Activated CD8-positive, alpha-beta memory T cell treated with anti-CD3 and anti-CD28 coated beads, Interleukin-2, amount 50 U/mL, for 48 hours (primary cell): ENCODE data around the gene DAPK1.
"Not testable (repeated sequence)": the region's sequence is repeated elsewhere in the genome, so short reads cannot be mapped to it uniquely, and the experiment has no call there.

Experiments used
- DNase-seq: peaks from one replicate; pipeline ENCODE4 v3.0.0-alpha.2; 2020

Gene DAPK1

GRCh38 chr9:87725356-87725899, 227.8 kb downstream of the DAPK1 start:
- no peak for DNase-seq

GRCh38 chr9:87725900-87726709, 228.4 kb downstream of the DAPK1 start, which contains the start of gene CTSL:
Gene CTSL, plus strand, starts transcription at chr9:87726119. Its CDS starts 1,485 bp downstream, at chr9:87727604.
- DNase-seq: peak; percentile 74

- no peak for DNase-seq
Observed at GRCh38 chr9:87729246-87729645, 231.6 kb downstream of the DAPK1 start.

GRCh38 chr9:87731321-87731720, 233.7 kb downstream of the DAPK1 start:
- DNase-seq: no peak

GRCh38 chr9:87732344-87732743, 234.7 kb downstream of the DAPK1 start:
- DNase-seq: no peak

GRCh38 chr9:87732756-87733155, 235.1 kb downstream of the DAPK1 start:
- DNase-seq: no peak

- no peak for DNase-seq
Observed at GRCh38 chr9:87733273-87734052, 235.8 kb downstream of the DAPK1 start.

GRCh38 chr9:87734106-87734505, 236.4 kb downstream of the DAPK1 start:
- no peak for DNase-seq

- DNase-seq: no peak
Observed at GRCh38 chr9:87739546-87739945, 241.9 kb downstream of the DAPK1 start.

GRCh38 chr9:87740209-87740608, 242.5 kb downstream of the DAPK1 start:
- DNase-seq: no peak

- DNase-seq: no peak
Observed at GRCh38 chr9:87741326-87741725, 243.7 kb downstream of the DAPK1 start.

- no peak for DNase-seq
Observed at GRCh38 chr9:87741891-87742290, 244.2 kb downstream of the DAPK1 start.

- DNase-seq: no peak
Observed at GRCh38 chr9:87742813-87743428, 245.3 kb downstream of the DAPK1 start.

- DNase-seq: not testable (repeated sequence)
Observed at GRCh38 chr9:87744247-87744646, 246.6 kb downstream of the DAPK1 start.

GRCh38 chr9:87746186-87746585, 248.5 kb downstream of the DAPK1 start:
- DNase-seq: no peak

- DNase-seq: no peak
Observed at GRCh38 chr9:87748881-87749280, 251.2 kb downstream of the DAPK1 start.

- DNase-seq: no peak
Observed at GRCh38 chr9:87749335-87750035, 251.8 kb downstream of the DAPK1 start.

GRCh38 chr9:87750726-87751125, 253.1 kb downstream of the DAPK1 start:
- no peak for DNase-seq

- no peak for DNase-seq
Observed at GRCh38 chr9:87751423-87751822, 253.8 kb downstream of the DAPK1 start.

GRCh38 chr9:87751868-87752267, 254.2 kb downstream of the DAPK1 start:
- no peak for DNase-seq

- no peak for DNase-seq
Observed at GRCh38 chr9:87753313-87753712, 255.6 kb downstream of the DAPK1 start.
